Esophagus (tissue), 2 donors: ENCODE measurements around the gene TSHZ2. TPM values are rescaled to one million over a fixed set of nuclear protein-coding genes. Genes with fewer than 3 reads are reported as not detected.

Experiments
- H3K27ac ChIP-seq, 2 donors: one replicate each; pipeline ENCODE4 v1.5.1; 2013; ENCODE audit warnings: low read depth in 2 of 2, mild to moderate bottlenecking in 2 of 2, inconsistent platforms in 1 of 2, low read length in 1 of 2, moderate library complexity in 1 of 2
- H3K27me3 ChIP-seq, 2 donors: one replicate each; pipeline ENCODE4 v1.6.1; 2013; ENCODE audit warnings: low read length in 2 of 2, control low read depth in 1 of 2, mild to moderate bottlenecking in 1 of 2; ENCODE audit not compliant: insufficient read depth in 2 of 2, control insufficient read depth in 1 of 2
- H3K36me3 ChIP-seq, 2 donors: one replicate each; pipeline ENCODE4 v1.6.1; 2013; ENCODE audit warnings: low read length in 1 of 2; ENCODE audit not compliant: control insufficient read depth in 2 of 2, insufficient read depth in 2 of 2
- H3K4me1 ChIP-seq, 2 donors: one replicate each; pipeline ENCODE4 v1.6.1; 2013; ENCODE audit warnings: low read length in 1 of 2; ENCODE audit not compliant: control insufficient read depth in 2 of 2, insufficient read depth in 2 of 2
- H3K4me3 ChIP-seq, 2 donors: one replicate each; pipeline ENCODE4 v1.5.1; 2013; ENCODE audit warnings: low read length in 2 of 2, mild to moderate bottlenecking in 2 of 2, low read depth in 1 of 2, moderate library complexity in 1 of 2
- H3K9me3 ChIP-seq, 2 donors: one replicate each; pipeline ENCODE4 v1.6.1; 2013; ENCODE audit warnings: mild to moderate bottlenecking in 2 of 2, low read depth in 1 of 2, low read length in 1 of 2, moderate library complexity in 1 of 2; ENCODE audit not compliant: control insufficient read depth in 2 of 2, insufficient read depth in 1 of 2
- WGBS, 2 donors: extraction: QIAGEN DNeasy Blood & Tissue Kit; methylation state at CpG; one replicate each; pipeline ENCODE4 v1.1.7; 2013; 5-methylcytosine and 5-hydroxymethylcytosine counted together
- polyA plus RNA-seq, 2 donors: library from polyadenylated mRNA; stranded (reverse); fragments of 200-250 nt; gene quantifications; one replicate each; pipeline ENCODE4 v1.2.3, GENCODE V29; 2013
- donor health status: healthy with polysubstance abuse.
- donor health status: Bipolar disorder and iron deficiency.

TSHZ2 gene
- polyA plus RNA-seq, 2 donors: 4.6 to 11.7 TPM

DNA sequence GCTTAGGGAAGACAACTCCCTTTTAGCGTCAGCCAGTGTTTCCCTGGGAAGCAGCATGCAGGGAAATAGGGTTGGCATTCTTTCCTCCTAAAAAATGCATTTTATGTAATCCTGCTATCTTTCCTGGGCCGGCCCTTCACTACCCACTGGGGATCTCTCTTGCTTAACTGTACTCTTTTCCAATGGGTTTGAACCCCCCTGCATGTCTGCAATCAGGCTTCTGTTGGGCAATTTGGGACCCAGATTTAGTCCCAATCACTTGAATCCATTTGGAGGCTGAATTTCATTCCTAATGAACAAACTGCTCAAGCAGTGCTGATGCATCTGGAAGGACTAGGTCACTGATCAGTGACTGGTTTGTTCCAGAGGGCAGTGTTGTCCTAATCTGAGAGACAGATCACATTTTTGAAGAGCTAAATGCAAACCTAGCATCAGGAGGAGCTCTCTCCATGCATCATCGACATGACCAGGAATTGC lies 152.0 kb downstream of the TSHZ2 start:
- no peaks in the 10 kb centered on the region for H3K36me3 ChIP-seq
- no peak overlapping the region for H3K4me3 ChIP-seq
- no peak overlapping the region for H3K27ac ChIP-seq
- no peaks in the 10 kb centered on the region for H3K27me3 ChIP-seq
- H3K9me3 ChIP-seq: peaks cover 0 to 2% of the 10 kb centered on the region in 2 donors
- no peaks in the 10 kb centered on the region for H3K4me1 ChIP-seq
- 56 to 63% methylated on average over 3 of the region's 3 CpGs for WGBS, 2 donors

DNA sequence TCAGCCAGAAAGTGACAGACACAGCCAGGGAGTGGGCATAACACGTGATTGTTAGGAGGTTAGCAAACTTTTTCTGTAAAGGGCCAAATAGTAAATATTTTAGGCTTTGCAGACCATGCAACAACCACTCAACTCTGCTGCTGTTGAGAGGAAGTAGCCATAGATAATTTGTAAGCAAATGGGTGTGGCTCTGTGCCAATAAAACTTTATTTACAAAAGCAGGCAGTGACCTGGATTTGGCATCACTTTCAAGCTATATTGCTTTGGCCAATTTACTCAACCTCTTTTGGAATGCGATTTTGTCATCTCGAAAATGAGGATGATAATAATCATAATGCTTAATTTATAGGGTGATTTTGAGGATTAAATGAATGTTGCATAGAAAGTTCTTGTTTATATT lies 152.6 kb downstream of the TSHZ2 start:
- no peaks in the 10 kb centered on the region for H3K36me3 ChIP-seq
- 85 to 90% methylated on average over 3 of the region's 3 CpGs for WGBS, 2 donors
- H3K9me3 ChIP-seq: peaks cover 0 to 2% of the 10 kb centered on the region in 2 donors
- H3K4me1 ChIP-seq: no peaks in the 10 kb centered on the region
- H3K27me3 ChIP-seq: no peaks in the 10 kb centered on the region
- H3K27ac ChIP-seq: no peak overlapping the region
- H3K4me3 ChIP-seq: no peak overlapping the region

DNA sequence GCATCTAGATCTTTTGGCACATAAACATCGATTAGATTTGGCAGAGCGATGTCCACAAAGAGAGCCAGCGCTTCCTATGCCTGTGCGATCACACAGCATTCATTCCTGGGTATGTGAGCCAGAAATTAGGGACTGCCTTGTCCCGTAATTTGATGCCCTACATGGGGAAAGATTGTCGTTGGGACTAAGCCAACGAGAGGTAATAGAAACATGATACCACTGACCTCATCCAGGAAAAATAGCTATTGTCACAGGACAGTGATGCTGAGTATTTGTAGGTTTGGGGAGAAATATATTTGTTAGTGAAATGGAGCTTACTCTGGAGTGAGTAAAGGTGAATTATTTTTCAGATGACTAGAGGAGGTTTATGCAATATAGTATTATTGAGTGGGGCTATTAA lies 154.0 kb downstream of the TSHZ2 start:
- WGBS, 2 donors: 69 to 77% methylated on average over 7 of the region's 7 CpGs
- Histone ChIP-seq H3K27ac (no peak overlapping the region), H3K4me3 (no peak overlapping the region), H3K27me3 (no peaks in the 10 kb centered on the region), H3K36me3 (no peaks in the 10 kb centered on the region), H3K9me3 (peaks cover 0 to 2% of the 10 kb centered on the region in 2 donors), H3K4me1 (no peaks in the 10 kb centered on the region)

DNA sequence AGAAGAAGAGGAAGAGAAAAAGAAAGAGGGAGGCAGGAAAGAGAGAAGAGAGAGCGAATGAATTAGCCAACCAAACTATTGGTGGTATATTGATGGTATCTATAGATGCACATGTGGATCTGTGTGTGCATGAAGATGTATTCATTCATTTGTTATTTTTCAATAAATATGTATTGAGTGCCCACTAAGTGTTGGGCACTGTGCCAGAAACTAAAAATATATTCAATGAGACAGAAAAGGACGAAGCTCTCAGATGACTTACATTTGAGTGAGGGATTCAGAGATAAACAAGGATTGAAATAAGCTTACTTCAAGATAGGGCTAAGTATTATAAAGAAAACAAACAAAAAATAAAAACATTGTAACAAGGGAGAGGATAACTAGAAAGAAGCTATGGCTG lies 154.9 kb downstream of the TSHZ2 start:
- no peaks in the 10 kb centered on the region for H3K27me3 ChIP-seq
- 88 to 91% methylated on average over 2 of the region's 2 CpGs for WGBS, 2 donors
- no peaks in the 10 kb centered on the region for H3K36me3 ChIP-seq
- peaks cover 0 to 2% of the 10 kb centered on the region in 2 donors for H3K9me3 ChIP-seq
- H3K4me1 ChIP-seq: no peaks in the 10 kb centered on the region
- no peak overlapping the region for H3K27ac ChIP-seq
- no peak overlapping the region for H3K4me3 ChIP-seq

DNA sequence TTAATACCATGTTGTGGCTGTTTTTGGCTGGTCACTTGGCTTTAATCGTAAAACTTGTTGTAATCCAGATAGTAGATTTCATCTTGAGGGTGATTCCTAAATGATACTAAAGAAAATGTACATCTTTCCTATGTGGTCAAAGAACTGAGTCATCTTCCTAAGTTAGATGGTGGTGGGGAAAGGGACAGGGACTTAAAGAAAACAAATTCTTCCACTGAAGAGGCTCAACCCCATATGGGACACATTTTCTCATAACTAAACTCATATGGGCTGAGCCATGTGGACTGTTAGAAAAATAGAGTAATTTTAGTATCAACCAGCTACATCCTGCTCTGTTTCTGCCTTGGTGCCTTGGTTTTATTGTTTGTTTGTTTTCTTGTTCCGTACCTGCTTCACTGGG lies 155.8 kb downstream of the TSHZ2 start:
- Histone ChIP-seq H3K27ac (no peak overlapping the region), H3K4me1 (no peaks in the 10 kb centered on the region), H3K9me3 (no peaks in the 10 kb centered on the region), H3K36me3 (no peaks in the 10 kb centered on the region), H3K27me3 (no peaks in the 10 kb centered on the region), H3K4me3 (no peak overlapping the region)
- 68 to 79% methylated on average over 2 of the region's 2 CpGs for WGBS, 2 donors

DNA sequence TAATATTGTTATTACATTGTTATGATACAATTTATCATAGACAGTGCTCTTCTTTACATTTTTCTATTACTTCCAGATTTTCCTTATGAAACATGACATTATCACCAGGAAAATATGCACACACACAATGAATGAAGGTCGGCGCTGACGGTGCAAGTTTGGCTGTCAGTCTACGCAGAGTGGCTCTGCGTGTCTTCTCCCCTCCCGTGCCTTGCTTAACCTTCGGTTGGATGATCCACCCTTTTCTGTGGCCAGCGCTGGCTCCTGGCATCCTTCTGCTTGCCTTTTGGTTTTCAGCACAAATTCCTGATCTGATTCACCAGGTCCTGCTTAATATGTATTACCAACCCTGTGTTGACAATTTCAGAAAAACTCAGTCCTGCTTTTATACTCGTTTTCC lies 157.4 kb downstream of the TSHZ2 start:
- WGBS, 2 donors: 93 to 94% methylated on average over 9 of the region's 9 CpGs
- Histone ChIP-seq H3K27me3 (no peaks in the 10 kb centered on the region), H3K4me3 (no peak overlapping the region), H3K9me3 (no peaks in the 10 kb centered on the region), H3K27ac (no peak overlapping the region), H3K36me3 (no peaks in the 10 kb centered on the region), H3K4me1 (no peaks in the 10 kb centered on the region)

DNA sequence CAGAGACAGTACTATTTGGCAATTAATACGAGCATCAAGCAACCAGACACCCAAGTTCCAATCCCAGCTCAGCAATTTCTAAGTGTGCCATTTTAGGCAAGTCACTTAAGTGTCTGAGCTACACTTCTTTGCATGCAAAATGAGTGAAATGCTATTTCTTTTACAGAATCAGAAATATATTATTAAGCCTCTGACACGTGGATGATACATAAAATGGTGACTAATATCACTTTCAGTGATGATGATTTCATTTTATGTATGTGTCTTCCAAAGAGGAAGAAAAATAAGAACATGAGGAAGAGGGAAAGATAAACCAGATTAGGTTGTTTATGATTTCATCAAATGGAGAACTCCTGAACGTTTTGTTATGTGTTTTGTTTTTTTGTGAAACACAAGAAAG lies 158.6 kb downstream of the TSHZ2 start:
- Histone ChIP-seq H3K4me3 (no peak overlapping the region), H3K27ac (no peak overlapping the region), H3K4me1 (no peaks in the 10 kb centered on the region), H3K36me3 (no peaks in the 10 kb centered on the region), H3K27me3 (no peaks in the 10 kb centered on the region), H3K9me3 (no peaks in the 10 kb centered on the region)
- WGBS, 2 donors: 36 to 47% methylated on average over 3 of the region's 3 CpGs

DNA sequence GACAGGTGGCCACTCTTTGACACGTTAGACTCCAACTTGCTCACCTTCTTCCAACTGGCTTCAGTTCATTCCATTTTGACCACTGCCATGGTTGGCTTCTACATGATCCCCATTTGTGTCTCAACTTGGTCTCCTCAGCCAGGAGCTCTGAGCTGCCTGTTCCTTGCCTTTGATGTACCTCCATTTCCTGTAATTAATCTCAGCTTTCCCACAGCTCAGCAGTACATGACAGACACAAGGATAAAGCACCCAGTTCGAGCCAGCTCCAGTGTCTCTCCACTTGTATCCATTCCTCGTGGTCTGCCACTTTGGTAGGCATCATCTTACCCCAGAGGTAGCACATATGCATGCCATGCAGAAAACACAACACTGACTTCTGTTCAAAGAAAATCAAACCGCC lies 161.0 kb downstream of the TSHZ2 start:
- H3K27me3 ChIP-seq: no peaks in the 10 kb centered on the region
- no peaks in the 10 kb centered on the region for H3K4me1 ChIP-seq
- H3K27ac ChIP-seq: no peak overlapping the region
- no peak overlapping the region for H3K4me3 ChIP-seq
- 58 to 61% methylated on average over 4 of the region's 4 CpGs for WGBS, 2 donors
- H3K36me3 ChIP-seq: no peaks in the 10 kb centered on the region
- H3K9me3 ChIP-seq: no peaks in the 10 kb centered on the region

DNA sequence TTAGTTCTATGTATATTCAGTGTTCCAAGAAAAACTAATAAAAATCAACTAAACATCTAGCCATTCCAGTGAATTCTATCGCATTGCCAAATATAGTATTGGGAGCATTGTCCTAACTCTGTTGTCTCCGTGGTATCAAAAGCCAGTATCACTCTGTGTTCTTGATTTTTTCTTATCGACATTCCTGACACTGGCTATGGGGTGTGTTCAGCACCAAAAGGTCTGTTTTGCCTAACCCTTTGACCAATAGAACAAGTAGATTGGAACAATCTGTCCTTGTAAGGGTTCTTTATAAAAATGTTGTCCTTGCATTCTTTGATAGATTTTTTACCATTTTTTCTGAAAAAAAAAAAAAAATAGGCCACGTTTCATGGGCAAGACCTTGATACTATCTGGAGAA lies 161.5 kb downstream of the TSHZ2 start:
- H3K9me3 ChIP-seq: no peaks in the 10 kb centered on the region
- no peaks in the 10 kb centered on the region for H3K36me3 ChIP-seq
- no peaks in the 10 kb centered on the region for H3K27me3 ChIP-seq
- H3K27ac ChIP-seq: no peak overlapping the region
- no peak overlapping the region for H3K4me3 ChIP-seq
- no peaks in the 10 kb centered on the region for H3K4me1 ChIP-seq
- WGBS, 2 donors: 83 to 88% methylated on average over 4 of the region's 4 CpGs

DNA sequence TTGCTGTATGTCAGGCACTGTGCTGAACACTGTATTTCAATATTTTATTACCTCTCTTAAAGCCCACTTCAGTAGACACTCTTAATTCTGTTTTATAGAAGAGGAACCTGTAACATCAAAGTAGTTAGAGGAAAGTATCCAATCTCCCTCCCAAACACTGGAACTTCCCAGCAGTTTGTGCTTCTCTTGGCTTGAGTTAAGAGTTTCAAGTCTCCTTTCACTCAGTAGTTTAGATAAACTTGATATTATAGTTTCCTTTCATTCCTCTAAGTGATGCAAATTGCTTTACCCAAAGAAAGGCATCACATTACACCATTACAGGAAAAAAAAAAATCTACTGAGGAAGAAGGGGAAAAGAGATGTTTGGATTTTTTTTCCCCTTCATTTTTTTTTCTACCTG lies 164.3 kb downstream of the TSHZ2 start:
- H3K27ac ChIP-seq: no peak overlapping the region
- no peak overlapping the region for H3K4me3 ChIP-seq
- H3K36me3 ChIP-seq: peaks cover 0 to 3% of the 10 kb centered on the region in 2 donors

More for the DNA sequence above, 164.3 kb downstream of the TSHZ2 start:
- H3K27me3 ChIP-seq: no peaks in the 10 kb centered on the region
- no peaks in the 10 kb centered on the region for H3K9me3 ChIP-seq
- H3K4me1 ChIP-seq: no peaks in the 10 kb centered on the region
